Common myeloid progenitor, CD34-positive (primary cell): Measurements from ENCODE around the gene APBB2.
"Not testable (repeated sequence)": the region's sequence is repeated elsewhere in the genome, so short reads cannot be mapped to it uniquely, and the experiment has no call there.

ENCODE experiments used
- CTCF ChIA-PET: fragments of 350-600 bp; sonication (Branson Sonifier 250); formaldehyde crosslinking; loops from one replicate; lab custom pipeline; 2021; ENCODE audit warnings: antibody characterized with exemption; lab: Charles Lee
- POLR2A ChIA-PET: fragments of 350-600 bp; sonication (Branson Sonifier 250); formaldehyde crosslinking; loops from one replicate; lab custom pipeline; 2021; ENCODE audit warnings: antibody characterized with exemption; lab: Charles Lee
- DNase-seq, 3 donors: peaks; one replicate each; pipeline versions ENCODE4 v3.0.0 to v3.0.0-alpha.2; 2013
- H3K27ac ChIP-seq, 2 experiments: 1 replicate in 1 of 2; 2 replicates in 1 of 2; pipeline ENCODE4 v1.7.0; 2013; ENCODE audit warnings: inconsistent platforms in 2 of 2, low read length in 2 of 2, mild to moderate bottlenecking in 2 of 2, low read depth in 1 of 2, moderate library complexity in 1 of 2; ENCODE audit not compliant: severe bottlenecking in 2 of 2, insufficient read depth in 1 of 2, poor library complexity in 1 of 2
- H3K27me3 ChIP-seq, 5 experiments: replicated peaks in 2 of 5; 1 replicate in 3 of 5; 2 replicates in 2 of 5; pipeline versions ENCODE4 v1.6.1 to v1.7.0; 2013; ENCODE audit warnings: low read length in 4 of 5, mild to moderate bottlenecking in 2 of 5, moderate library complexity in 2 of 5, inconsistent platforms in 1 of 5; ENCODE audit not compliant: insufficient read depth in 5 of 5, control insufficient read depth in 4 of 5
- H3K36me3 ChIP-seq, 4 experiments: 1 replicate in 2 of 4; 2 replicates in 2 of 4; pipeline versions ENCODE4 v1.6.1 to v1.7.0; 2013; ENCODE audit warnings: low read length in 3 of 4, control low read depth in 1 of 4, mild to moderate bottlenecking in 1 of 4; ENCODE audit not compliant: control insufficient read depth in 4 of 4, insufficient read depth in 4 of 4
- H3K4me1 ChIP-seq, 4 experiments: 1 replicate in 3 of 4; 2 replicates in 1 of 4; pipeline versions ENCODE4 v1.6.1 to v1.7.1; 2013; ENCODE audit warnings: low read length in 3 of 4, mild to moderate bottlenecking in 3 of 4, control low read depth in 1 of 4, inconsistent platforms in 1 of 4, moderate library complexity in 1 of 4; ENCODE audit not compliant: control insufficient read depth in 4 of 4, insufficient read depth in 4 of 4; ENCODE audit errors: control extremely low read depth in 1 of 4
- H3K4me3 ChIP-seq, 7 experiments: 1 replicate in 4 of 7; 2 replicates in 3 of 7; pipeline versions ENCODE4 v1.5.1 to v1.7.0; 2013; ENCODE audit warnings: mild to moderate bottlenecking in 7 of 7, low read length in 6 of 7, moderate library complexity in 6 of 7, inconsistent platforms in 2 of 7, low read depth in 2 of 7, control low read depth in 1 of 7; ENCODE audit not compliant: insufficient read depth in 4 of 7, control insufficient read depth in 1 of 7; ENCODE audit errors: extremely low read depth in 1 of 7
- H3K9me3 ChIP-seq, 5 experiments: 1 replicate in 4 of 5; 2 replicates in 1 of 5; pipeline versions ENCODE4 v1.6.1 to v1.7.1; 2013; ENCODE audit warnings: low read length in 4 of 5, mild to moderate bottlenecking in 2 of 5, inconsistent platforms in 1 of 5, low read depth in 1 of 5, moderate library complexity in 1 of 5; ENCODE audit not compliant: control insufficient read depth in 4 of 5, insufficient read depth in 2 of 5; ENCODE audit errors: control extremely low read depth in 1 of 5
- WGBS: methylation state at CpG from one replicate; pipeline ENCODE4 v1.1.5; 2013; ENCODE audit not compliant: insufficient coverage; 5-methylcytosine and 5-hydroxymethylcytosine counted together

The APBB2 gene

GRCh38 chr4:40900531-40900930, 313.8 kb downstream of the APBB2 start:
- POLR2A ChIA-PET, H3K9me3 ChIP-seq, H3K27me3 ChIP-seq, H3K36me3 ChIP-seq, H3K4me1 ChIP-seq, H3K4me3 ChIP-seq, DNase-seq, H3K27ac ChIP-seq: not testable (repeated sequence)
- CTCF ChIA-PET = interaction anchor here (1.0 to 2.4 kb wide), 8 partner anchors 8 to 164 kb away, joined by 3 to 14 read pairs (median 5); no protein-coding TSS in a partner anchor
- WGBS = 100% methylated on average over 2 of the region's 4 CpGs

- peak; percentile 65 to 70 (median 70) for DNase-seq
- Histone ChIP-seq H3K36me3 (no peaks in the 10 kb centered on the region), H3K4me1 (peaks cover 0 to 2% (median 0%) of the 10 kb centered on the region in 4 experiments), H3K27ac (no peak overlapping the region), H3K9me3 (no peaks in the 10 kb centered on the region), H3K4me3 (peak overlapping the region in 5 of 7 experiments; percentile 10 to 63 (median 35)), H3K27me3 (no peaks in the 10 kb centered on the region)
- ChIA-PET CTCF (interaction anchor here (1.0 to 3.6 kb wide), 18 partner anchors 9 to 166 kb away, joined by 3 to 25 read pairs (median 6); no protein-coding TSS in a partner anchor), POLR2A (no interaction called here)
- WGBS = 31% methylated on average over 6 of the region's 10 CpGs
Measured at GRCh38 chr4:40897557-40898203, 316.7 kb downstream of the APBB2 start.

- ChIA-PET CTCF (interaction anchor here (1.5 to 2.1 kb wide), 3 partner anchors 11 to 24 kb away, joined by 3 to 9 read pairs (median 8); no protein-coding TSS in a partner anchor), POLR2A (no interaction called here)
- 4% methylated on average over 6 of the region's 6 CpGs for WGBS
- Histone ChIP-seq H3K27ac (no peak overlapping the region), H3K27me3 (no peaks in the 10 kb centered on the region), H3K36me3 (no peaks in the 10 kb centered on the region), H3K9me3 (no peaks in the 10 kb centered on the region), H3K4me3 (peak overlapping the region in 2 of 7 experiments; percentile 32 to 45), H3K4me1 (peaks cover 0 to 22% (median 6%) of the 10 kb centered on the region in 4 experiments)
- DNase-seq = peak; percentile 45 to 87 (median 77)
Measured at GRCh38 chr4:40890764-40891163, 323.6 kb downstream of the APBB2 start.

- POLR2A ChIA-PET = no interaction called here
Measured at GRCh38 chr4:40890199-40890598, 324.1 kb downstream of the APBB2 start.

GRCh38 chr4:40888933-40889332, 325.4 kb downstream of the APBB2 start:
- H3K36me3 ChIP-seq = no peaks in the 10 kb centered on the region
- WGBS = 100% methylated on average over 5 of the region's 5 CpGs
- CTCF ChIA-PET = interaction anchor here (1.2 to 3.2 kb wide), 8 partner anchors 8 to 150 kb away, joined by 3 to 14 read pairs (median 5); no protein-coding TSS in a partner anchor

More at GRCh38 chr4:40890199-40890598, 324.1 kb downstream of the APBB2 start:
- DNase-seq = no peak
- peak overlapping the region in 2 of 7 experiments; percentile 32 to 45 for H3K4me3 ChIP-seq
- no peaks in the 10 kb centered on the region for H3K36me3 ChIP-seq
- no peaks in the 10 kb centered on the region for H3K9me3 ChIP-seq
- H3K4me1 ChIP-seq = peaks cover 0 to 22% (median 6%) of the 10 kb centered on the region in 4 experiments
- H3K27me3 ChIP-seq = no peaks in the 10 kb centered on the region
- CTCF ChIA-PET = interaction anchor here (1.5 to 2.5 kb wide), 4 partner anchors 12 to 49 kb away, joined by 3 to 8 read pairs (median 6); no protein-coding TSS in a partner anchor
- H3K27ac ChIP-seq = no peak overlapping the region
- 94% methylated on average over 18 of the region's 18 CpGs for WGBS

GRCh38 chr4:40887764-40888131, 326.6 kb downstream of the APBB2 start:
- Histone ChIP-seq H3K27ac (no peak overlapping the region), H3K9me3 (no peaks in the 10 kb centered on the region), H3K36me3 (no peaks in the 10 kb centered on the region), H3K27me3 (no peaks in the 10 kb centered on the region), H3K4me1 (peaks cover 0 to 22% (median 6%) of the 10 kb centered on the region in 4 experiments), H3K4me3 (no peak overlapping the region)
- CTCF ChIA-PET = interaction anchor here (1.4 to 3.2 kb wide), 6 partner anchors 8 to 149 kb away, joined by 3 to 14 read pairs (median 7); no protein-coding TSS in a partner anchor
- DNase-seq = no peak
- POLR2A ChIA-PET = interaction anchor here (0.5 to 1.4 kb wide), 2 partner anchors 10 to 34 kb away, joined by 3 to 5 read pairs; no protein-coding TSS in a partner anchor
- 98% methylated on average over 6 of the region's 10 CpGs for whole genome bisulfite sequencing

More at GRCh38 chr4:40888933-40889332, 325.4 kb downstream of the APBB2 start:
- Histone ChIP-seq H3K4me1 (peaks cover 0 to 22% (median 6%) of the 10 kb centered on the region in 4 experiments), H3K4me3 (no peak overlapping the region), H3K27ac (no peak overlapping the region), H3K9me3 (no peaks in the 10 kb centered on the region), H3K27me3 (no peaks in the 10 kb centered on the region)
- POLR2A ChIA-PET = interaction anchor here (1.4 kb wide), 1 partner anchor 11 kb away, joined by 5 read pairs; no protein-coding TSS in a partner anchor
- DNase-seq = no peak
